ENCODE data around the gene SUMO3.

GRCh38 chr21:44837537-44837936 lies 19.7 kb upstream of the SUMO3 start:
- no peak for TF ChIP-seq CTCF (IDR thresholded peaks at IDR 0.05; ENCODE audit: low read depth, low read length, missing input control)
- TF ChIP-seq RXRA (IDR thresholded peaks at IDR 0.05) = no peak
- TF ChIP-seq RAD21 (IDR thresholded peaks at IDR 0.05) = no peak
- no peak for TF ChIP-seq FOXA1 (IDR thresholded peaks at IDR 0.05)
- no peak for TF ChIP-seq HNF4G (IDR thresholded peaks at IDR 0.05)
- TF ChIP-seq, protein P1, sequence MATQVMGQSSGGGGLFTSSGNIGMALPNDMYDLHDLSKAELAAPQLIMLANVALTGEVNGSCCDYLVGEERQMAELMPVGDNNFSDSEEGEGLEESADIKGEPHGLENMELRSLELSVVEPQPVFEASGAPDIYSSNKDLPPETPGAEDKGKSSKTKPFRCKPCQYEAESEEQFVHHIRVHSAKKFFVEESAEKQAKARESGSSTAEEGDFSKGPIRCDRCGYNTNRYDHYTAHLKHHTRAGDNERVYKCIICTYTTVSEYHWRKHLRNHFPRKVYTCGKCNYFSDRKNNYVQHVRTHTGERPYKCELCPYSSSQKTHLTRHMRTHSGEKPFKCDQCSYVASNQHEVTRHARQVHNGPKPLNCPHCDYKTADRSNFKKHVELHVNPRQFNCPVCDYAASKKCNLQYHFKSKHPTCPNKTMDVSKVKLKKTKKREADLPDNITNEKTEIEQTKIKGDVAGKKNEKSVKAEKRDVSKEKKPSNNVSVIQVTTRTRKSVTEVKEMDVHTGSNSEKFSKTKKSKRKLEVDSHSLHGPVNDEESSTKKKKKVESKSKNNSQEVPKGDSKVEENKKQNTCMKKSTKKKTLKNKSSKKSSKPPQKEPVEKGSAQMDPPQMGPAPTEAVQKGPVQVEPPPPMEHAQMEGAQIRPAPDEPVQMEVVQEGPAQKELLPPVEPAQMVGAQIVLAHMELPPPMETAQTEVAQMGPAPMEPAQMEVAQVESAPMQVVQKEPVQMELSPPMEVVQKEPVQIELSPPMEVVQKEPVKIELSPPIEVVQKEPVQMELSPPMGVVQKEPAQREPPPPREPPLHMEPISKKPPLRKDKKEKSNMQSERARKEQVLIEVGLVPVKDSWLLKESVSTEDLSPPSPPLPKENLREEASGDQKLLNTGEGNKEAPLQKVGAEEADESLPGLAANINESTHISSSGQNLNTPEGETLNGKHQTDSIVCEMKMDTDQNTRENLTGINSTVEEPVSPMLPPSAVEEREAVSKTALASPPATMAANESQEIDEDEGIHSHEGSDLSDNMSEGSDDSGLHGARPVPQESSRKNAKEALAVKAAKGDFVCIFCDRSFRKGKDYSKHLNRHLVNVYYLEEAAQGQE (IDR thresholded peaks at IDR 0.05) = no peak
- no peak for TF ChIP-seq TAF1 (conservative IDR thresholded peaks at IDR 0.05)
- TF ChIP-seq SP1 (IDR thresholded peaks at IDR 0.05) = no peak
- TF ChIP-seq HNF4A (conservative IDR thresholded peaks at IDR 0.05) = no peak
- TF ChIP-seq JUND (IDR thresholded peaks at IDR 0.05) = no peak
- no peak for TF ChIP-seq EGR1 (IDR thresholded peaks at IDR 0.05; ENCODE audit: low read depth in 2 of 2)
- TF ChIP-seq YY1 (IDR thresholded peaks at IDR 0.05) = no peak
- TF ChIP-seq, protein P2, sequence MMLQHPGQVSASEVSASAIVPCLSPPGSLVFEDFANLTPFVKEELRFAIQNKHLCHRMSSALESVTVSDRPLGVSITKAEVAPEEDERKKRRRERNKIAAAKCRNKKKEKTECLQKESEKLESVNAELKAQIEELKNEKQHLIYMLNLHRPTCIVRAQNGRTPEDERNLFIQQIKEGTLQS (IDR thresholded peaks at IDR 0.05) = no peak
